Right lobe of liver (tissue), 4 donors: ENCODE results near the gene LGI1.

Source experiments
- POLR2A ChIP-seq: fragments of 450-650 bp; IDR thresholded peaks from one replicate; pipeline ENCODE4 v1.6.1; 2017; ENCODE audit warnings: antibody characterized with exemption, mild to moderate bottlenecking
- TF ChIP-seq, protein P1 (sequence below), 4 donors: fragments of 200-600 bp in 3 of 4; fragments of 450-650 bp in 1 of 4; IDR thresholded peaks; one replicate each; pipeline versions ENCODE4 v1.5.1 to v1.8.0; 2016 to 2022; ENCODE audit warnings: antibody characterized with exemption in 4 of 4, mild to moderate bottlenecking in 2 of 4
- donor health status: DM: no; HTN: no; CAD: no.
- donor health status: DM: no; HTN: no; CAD: no.
- donor health status: DM: no; HTN: yes; CAD: no.

DNA sequence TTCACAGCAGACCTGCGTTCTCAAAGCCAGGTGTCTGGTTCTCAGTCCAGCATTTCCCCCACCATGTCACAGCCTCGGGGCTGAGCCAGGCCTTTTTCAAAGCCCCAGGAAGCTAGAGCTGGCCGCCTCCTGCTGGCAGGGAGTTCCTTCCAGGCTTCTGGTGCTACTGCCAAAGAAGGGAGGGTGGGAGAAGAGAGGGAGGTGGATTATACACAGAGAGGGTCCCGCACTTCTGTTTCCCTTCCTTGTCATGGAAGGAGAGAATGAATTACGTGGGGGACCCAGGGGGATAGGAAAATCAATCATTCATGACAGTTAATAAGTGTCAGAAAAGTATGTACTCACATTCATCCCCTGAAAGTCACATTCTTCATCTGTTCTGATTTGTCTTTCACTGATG is 600 bp upstream of the LGI1 start:
- TF ChIP-seq, protein P1, sequence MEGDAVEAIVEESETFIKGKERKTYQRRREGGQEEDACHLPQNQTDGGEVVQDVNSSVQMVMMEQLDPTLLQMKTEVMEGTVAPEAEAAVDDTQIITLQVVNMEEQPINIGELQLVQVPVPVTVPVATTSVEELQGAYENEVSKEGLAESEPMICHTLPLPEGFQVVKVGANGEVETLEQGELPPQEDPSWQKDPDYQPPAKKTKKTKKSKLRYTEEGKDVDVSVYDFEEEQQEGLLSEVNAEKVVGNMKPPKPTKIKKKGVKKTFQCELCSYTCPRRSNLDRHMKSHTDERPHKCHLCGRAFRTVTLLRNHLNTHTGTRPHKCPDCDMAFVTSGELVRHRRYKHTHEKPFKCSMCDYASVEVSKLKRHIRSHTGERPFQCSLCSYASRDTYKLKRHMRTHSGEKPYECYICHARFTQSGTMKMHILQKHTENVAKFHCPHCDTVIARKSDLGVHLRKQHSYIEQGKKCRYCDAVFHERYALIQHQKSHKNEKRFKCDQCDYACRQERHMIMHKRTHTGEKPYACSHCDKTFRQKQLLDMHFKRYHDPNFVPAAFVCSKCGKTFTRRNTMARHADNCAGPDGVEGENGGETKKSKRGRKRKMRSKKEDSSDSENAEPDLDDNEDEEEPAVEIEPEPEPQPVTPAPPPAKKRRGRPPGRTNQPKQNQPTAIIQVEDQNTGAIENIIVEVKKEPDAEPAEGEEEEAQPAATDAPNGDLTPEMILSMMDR (IDR thresholded peaks at IDR 0.05): no peak
- no peak for TF ChIP-seq POLR2A
